Measurements from ENCODE around the gene SETD6.
"Not testable (repeated sequence)": the region's sequence is repeated elsewhere in the genome, so short reads cannot be mapped to it uniquely, and the experiment has no call there.

DNA sequence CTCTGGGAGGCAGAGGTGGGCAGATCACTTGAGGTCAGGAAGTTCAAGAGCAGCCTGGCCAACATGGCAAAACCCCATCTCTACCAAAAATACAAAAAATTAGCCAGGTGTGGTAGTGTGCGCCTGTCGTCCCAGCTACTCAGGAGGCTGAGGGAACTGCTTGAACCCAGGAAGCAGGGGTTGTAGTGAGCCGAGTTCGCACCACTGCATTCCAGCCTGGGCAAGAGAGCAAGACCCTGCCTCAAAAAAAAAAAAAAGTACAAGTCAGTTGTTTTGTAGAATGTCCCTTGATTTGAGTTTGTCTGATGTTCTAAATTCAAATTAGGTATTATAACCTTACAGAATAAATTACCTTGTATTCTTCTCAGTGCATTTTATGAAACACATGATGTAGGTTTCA lies 50.4 kb downstream of the SETD6 start:
- not testable (repeated sequence) for TF ChIP-seq NFYB (CRISPR knock-in tag; conservative IDR thresholded peaks at IDR 0.05; ENCODE audit: low read depth); NR1H2 (CRISPR knock-in tag; IDR thresholded peaks at IDR 0.05)
- TF ChIP-seq, protein P1, sequence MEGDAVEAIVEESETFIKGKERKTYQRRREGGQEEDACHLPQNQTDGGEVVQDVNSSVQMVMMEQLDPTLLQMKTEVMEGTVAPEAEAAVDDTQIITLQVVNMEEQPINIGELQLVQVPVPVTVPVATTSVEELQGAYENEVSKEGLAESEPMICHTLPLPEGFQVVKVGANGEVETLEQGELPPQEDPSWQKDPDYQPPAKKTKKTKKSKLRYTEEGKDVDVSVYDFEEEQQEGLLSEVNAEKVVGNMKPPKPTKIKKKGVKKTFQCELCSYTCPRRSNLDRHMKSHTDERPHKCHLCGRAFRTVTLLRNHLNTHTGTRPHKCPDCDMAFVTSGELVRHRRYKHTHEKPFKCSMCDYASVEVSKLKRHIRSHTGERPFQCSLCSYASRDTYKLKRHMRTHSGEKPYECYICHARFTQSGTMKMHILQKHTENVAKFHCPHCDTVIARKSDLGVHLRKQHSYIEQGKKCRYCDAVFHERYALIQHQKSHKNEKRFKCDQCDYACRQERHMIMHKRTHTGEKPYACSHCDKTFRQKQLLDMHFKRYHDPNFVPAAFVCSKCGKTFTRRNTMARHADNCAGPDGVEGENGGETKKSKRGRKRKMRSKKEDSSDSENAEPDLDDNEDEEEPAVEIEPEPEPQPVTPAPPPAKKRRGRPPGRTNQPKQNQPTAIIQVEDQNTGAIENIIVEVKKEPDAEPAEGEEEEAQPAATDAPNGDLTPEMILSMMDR (IDR thresholded peaks at IDR 0.05), result not testable (repeated sequence)

Data from WTC11 (cell line).